Measurements from ENCODE around the gene MS4A4A. TPM values are rescaled to one million over a fixed set of nuclear protein-coding genes. Genes with fewer than 3 reads are reported as not detected.

Gene MS4A4A
- total and polyA plus RNA-seq, 2 of the 8 experiments (the other 6 are each of a cell fraction or from before 2014, with no cell fraction given): not detected

- Histone ChIP-seq H2BK120ac (replicated peaks; ENCODE audit: low read depth, low read length) (no peak overlapping the region), H2BK5ac (ENCODE audit: low read depth, low read length) (no peak overlapping the region), H3K14ac (ENCODE audit: insufficient read length) (no peak overlapping the region), H3K4me1 (replicated peaks in 1 of 4; ENCODE audit: control insufficient read depth in 3 of 4, insufficient read depth in 4 of 4, low read length in 3 of 4) (peaks cover 0 to 3% (median 0%) of the 10 kb centered on the region in 4 experiments; a peak in 1 of 7 replicates), H3K23ac (ENCODE audit: insufficient read length) (no peak overlapping the region), H3K27me3 (replicated peaks in 1 of 4; ENCODE audit: control insufficient read depth in 3 of 4, extremely low read depth in 1 of 4, insufficient read depth in 3 of 4, low read length in 3 of 4) (no peaks in the 10 kb centered on the region; a peak in 1 of 7 replicates), H3K9me3 (ENCODE audit: insufficient read depth in 2 of 2, low read depth in 1 of 2, low read length in 1 of 2) (no peaks in the 10 kb centered on the region), H4K20me1 (replicated peaks in 1 of 2; ENCODE audit: control insufficient read depth in 1 of 2, insufficient read depth in 2 of 2, low read length in 2 of 2) (no peaks in the 10 kb centered on the region), H2AFZ (ENCODE audit: low read length) (no peak overlapping the region), H3K79me1 (ENCODE audit: low read depth, low read length) (no peaks in the 10 kb centered on the region), H2BK20ac (ENCODE audit: low read length) (no peak overlapping the region), H3K9ac (replicated peaks in 1 of 4; ENCODE audit: extremely low read depth in 1 of 4, low read depth in 3 of 4, low read length in 3 of 4) (no peak overlapping the region), H2BK15ac (ENCODE audit: low read length) (no peak overlapping the region), H3K4ac (replicated peaks; ENCODE audit: insufficient read length, low read depth, low read length) (no peak overlapping the region), H3K27ac (ENCODE audit: low read depth, low read length) (no peak overlapping the region), H4K91ac (replicated peaks; ENCODE audit: insufficient read length, low read length) (no peak overlapping the region), H3K56ac (replicated peaks; ENCODE audit: insufficient read length, low read depth, low read length) (no peak overlapping the region), H2BK12ac (ENCODE audit: low read depth, low read length) (no peak overlapping the region), H3K79me2 (ENCODE audit: control insufficient read depth in 1 of 2, insufficient read depth in 2 of 2, low read length in 2 of 2) (no peaks in the 10 kb centered on the region), H4K5ac (ENCODE audit: insufficient read length, low read depth, low read length) (no peak overlapping the region), H3K4me2 (ENCODE audit: insufficient read depth in 1 of 2, low read depth in 2 of 2, low read length in 2 of 2) (no peak overlapping the region), H3K36me3 (ENCODE audit: control insufficient read depth in 2 of 4, insufficient read depth in 4 of 4, low read length in 3 of 4) (no peaks in the 10 kb centered on the region), H3K4me3 (ENCODE audit: extremely low read depth in 1 of 4, insufficient read depth in 2 of 4, low read depth in 3 of 4, low read length in 4 of 4) (no peak overlapping the region), H3K18ac (ENCODE audit: extremely low read depth, low read length) (no peak overlapping the region), H3K23me2 (ENCODE audit: low read depth, low read length) (no peaks in the 10 kb centered on the region; the same call in 1 of the 2 replicates), H2AK5ac (ENCODE audit: low read depth, low read length) (no peak overlapping the region), H4K8ac (ENCODE audit: extremely low read depth, insufficient read depth, low read length) (no peak overlapping the region)
- ChIA-PET CTCF (ENCODE audit: partially characterized antibody) (interaction anchor here (0.6 to 4.5 kb wide), 39 partner anchors 9 to 498 kb away, joined by 3 to 109 read pairs (median 4); partner anchors contain the start of gene MS4A15), POLR2A (ENCODE audit: partially characterized antibody) (no interaction called here)
- DNase-seq (ENCODE audit: low read depth in 1 of 2, low spot score in 2 of 2) (no peak), FAIRE-seq (peak; percentile 90)
- no peak for TF ChIP-seq SAP30 (IDR thresholded peaks at IDR 0.05; ENCODE audit: insufficient read depth, insufficient replicate concordance, low read length)
- TF ChIP-seq RAD21 (IDR thresholded peaks at IDR 0.05 in 1 of 2, conservative IDR thresholded peaks at IDR 0.05 in 1 of 2; ENCODE audit: low read depth in 2 of 2, low read length in 2 of 2): peak; percentile 92
- TF ChIP-seq HDAC2 (IDR thresholded peaks at IDR 0.05; ENCODE audit: borderline replicate concordance in 1 of 2, low read depth in 2 of 2, low read length in 2 of 2): no peak
- TF ChIP-seq, protein P1, sequence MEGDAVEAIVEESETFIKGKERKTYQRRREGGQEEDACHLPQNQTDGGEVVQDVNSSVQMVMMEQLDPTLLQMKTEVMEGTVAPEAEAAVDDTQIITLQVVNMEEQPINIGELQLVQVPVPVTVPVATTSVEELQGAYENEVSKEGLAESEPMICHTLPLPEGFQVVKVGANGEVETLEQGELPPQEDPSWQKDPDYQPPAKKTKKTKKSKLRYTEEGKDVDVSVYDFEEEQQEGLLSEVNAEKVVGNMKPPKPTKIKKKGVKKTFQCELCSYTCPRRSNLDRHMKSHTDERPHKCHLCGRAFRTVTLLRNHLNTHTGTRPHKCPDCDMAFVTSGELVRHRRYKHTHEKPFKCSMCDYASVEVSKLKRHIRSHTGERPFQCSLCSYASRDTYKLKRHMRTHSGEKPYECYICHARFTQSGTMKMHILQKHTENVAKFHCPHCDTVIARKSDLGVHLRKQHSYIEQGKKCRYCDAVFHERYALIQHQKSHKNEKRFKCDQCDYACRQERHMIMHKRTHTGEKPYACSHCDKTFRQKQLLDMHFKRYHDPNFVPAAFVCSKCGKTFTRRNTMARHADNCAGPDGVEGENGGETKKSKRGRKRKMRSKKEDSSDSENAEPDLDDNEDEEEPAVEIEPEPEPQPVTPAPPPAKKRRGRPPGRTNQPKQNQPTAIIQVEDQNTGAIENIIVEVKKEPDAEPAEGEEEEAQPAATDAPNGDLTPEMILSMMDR (IDR thresholded peaks at IDR 0.05; ENCODE audit: control extremely low read depth in 1 of 3, insufficient read depth in 1 of 3, low read depth in 1 of 3, low read length in 3 of 3): peak in 2 of 3 experiments; percentile 60 to 66; a peak in 3 of 4 replicates
- WGBS, 2 experiments (ENCODE audit: extremely low coverage in 1 of 2, insufficient coverage in 1 of 2, insufficient read length in 1 of 2, insufficient replicate concordance in 2 of 2, low coverage in 1 of 2, low lambda C conversion rate in 2 of 2, missing lambda C conversion rate in 1 of 2): 40% methylated on average over 4 of the region's 4 CpGs; no CpG with 5 or more reads in 1 of the 2 experiments
These were observed 14.9 kb upstream of the MS4A4A start for GRCh38 chr11:60265373-60266214.
